ENCODE results near the gene FNDC3B.
A peak's percentile ranks its signal among the peaks of the same experiment; 100 is the strongest.

FNDC3B gene

DNA sequence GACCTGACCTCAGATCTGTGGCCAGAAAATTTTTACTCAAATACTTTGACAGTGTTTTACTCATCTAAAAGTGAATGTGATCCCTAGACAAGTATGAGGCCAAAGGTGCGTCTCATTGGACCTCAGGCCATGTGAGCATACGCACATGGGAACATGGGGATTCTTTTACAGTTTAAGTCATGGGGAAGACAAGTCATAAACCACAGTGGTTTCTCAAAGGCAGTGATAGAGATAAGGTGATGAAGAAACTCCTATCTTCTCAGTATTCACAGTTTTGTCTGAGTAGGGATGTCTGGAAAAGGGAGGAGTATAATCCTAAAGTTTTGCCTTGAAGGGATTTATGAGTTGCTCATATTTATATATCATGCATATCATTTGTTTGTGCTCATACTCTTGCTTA lies 173.8 kb downstream of the FNDC3B start:
- peak in 1 of 2 donors; percentile 15 for DNase-seq (ENCODE audit: low read depth in 2 of 2)

DNA sequence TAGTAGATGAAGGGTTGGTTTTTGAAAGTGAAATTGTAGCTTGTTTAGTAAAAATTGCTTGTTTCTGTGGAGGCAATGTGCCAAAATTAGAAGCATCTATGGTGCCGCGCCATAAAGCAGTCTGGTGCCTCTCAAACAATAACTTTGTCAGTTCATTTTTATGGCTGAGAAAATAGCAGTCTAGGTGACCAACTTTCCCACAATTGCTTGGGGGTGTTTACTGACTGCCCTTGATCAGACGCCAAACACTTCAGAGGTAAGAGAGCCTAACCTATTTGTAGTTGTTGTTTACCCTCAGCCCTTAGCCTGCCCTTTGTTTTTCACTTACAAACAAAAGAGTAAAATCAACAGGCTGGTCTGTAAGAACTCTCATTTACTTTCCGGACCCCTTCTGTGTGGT lies 174.5 kb downstream of the FNDC3B start:
- no peak for DNase-seq (ENCODE audit: low read depth in 2 of 2)

DNA sequence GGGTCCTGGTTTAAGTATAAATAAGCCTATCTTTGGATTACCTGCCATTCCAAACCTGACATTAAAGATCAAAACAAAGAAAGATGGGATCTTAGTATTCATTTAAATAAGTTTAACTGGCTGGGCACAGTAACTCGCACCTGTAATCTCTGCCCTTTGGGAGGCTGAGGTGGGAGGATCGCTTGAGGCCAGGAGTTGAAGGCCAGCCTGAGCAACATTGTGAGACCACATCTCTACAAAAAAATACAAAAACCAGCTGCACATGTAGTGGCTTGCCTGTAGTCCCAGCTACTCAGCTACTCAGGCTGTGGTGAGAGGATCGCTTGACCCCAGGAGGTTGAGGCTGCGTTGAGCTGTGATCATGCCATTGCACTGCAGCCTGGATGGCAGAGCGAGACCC lies 176.9 kb downstream of the FNDC3B start:
- DNase-seq (ENCODE audit: low read depth in 2 of 2) = no peak

DNA sequence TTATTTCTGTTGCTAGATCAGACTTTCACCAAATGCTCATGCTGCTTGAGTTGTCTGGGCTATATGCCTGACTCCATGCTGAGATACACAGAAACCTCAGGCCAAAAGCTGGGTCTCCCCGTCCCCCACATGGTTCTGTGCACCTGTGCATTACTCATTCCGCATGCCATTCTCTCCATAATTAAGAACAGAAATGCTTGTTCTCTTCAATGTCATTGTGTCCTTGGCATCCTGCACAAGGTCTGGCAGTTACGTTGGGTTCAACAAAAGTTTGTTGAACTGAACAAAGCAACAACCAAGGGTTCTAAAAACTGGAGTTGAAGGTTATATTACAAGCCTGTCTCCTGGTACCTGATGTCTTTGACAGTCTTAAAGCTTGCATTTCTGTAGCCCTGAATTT lies 177.5 kb downstream of the FNDC3B start:
- no peak for DNase-seq (ENCODE audit: low read depth in 2 of 2)

DNA sequence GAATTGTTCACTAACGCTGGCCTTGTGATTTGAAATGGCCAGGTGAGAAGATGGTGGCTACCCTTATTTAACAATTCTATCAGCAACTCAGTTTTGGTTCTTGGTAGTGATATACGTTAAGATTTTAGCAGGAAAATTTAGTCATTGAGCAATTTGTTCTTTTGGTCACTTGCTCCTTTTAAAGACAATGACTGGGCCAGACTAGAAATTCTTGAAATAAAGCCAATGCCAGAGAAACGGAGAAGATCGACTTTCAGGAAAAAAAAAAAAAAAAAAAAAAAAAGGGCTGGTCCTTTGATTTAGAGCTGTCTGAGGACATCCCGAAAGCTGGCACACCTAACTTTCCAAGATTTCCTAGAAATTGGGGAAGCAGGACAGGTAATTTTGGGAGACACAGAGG lies 178.5 kb downstream of the FNDC3B start:
- no peak for DNase-seq (ENCODE audit: low read depth in 2 of 2)

DNA sequence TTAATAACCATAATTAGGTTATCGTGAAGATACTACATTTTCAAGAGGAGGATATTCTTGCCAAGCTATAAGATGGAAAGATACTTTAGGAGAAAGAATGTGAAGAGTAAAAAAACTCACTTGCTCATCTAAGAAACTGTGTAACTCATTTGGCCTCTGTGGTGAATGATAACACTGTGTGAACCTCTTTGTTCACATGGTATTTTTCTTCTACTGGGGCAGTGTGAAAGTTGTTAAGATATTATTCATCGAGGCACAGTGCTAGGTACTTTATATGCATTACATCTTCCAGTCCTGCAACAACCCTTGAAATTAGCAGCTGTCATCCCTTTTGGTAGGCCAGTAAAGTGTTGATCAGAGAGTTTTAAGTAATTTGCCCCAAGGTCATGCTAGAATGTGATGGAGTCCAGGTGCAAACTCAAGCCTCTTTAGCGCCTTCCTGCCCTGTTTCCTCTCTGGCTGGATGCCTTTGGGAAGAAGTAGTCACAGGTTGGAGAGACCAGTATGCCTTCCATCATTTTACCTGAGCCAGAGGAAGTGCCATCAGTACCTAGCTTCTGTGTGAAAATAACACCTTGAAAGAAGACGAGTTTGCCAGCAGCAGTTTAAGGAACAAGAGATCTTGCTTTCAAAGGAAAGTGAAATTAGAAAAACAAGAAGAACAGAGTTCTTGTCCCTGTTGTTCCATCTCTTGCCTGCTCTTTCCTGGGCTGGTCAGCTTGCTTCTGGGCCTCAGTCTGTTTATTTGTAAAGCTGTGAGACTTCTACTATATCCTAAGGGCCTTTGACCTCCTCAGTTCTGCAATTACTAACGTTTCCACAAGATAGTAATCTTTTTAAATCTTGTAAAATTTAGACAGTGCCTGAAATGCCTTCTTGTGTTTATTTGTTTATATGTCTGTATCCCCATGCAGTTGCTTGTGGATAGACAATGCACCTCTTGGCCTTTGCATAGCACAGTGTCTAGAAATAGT lies 179.3 kb downstream of the FNDC3B start:
- no peak for DNase-seq (ENCODE audit: low read depth in 2 of 2)

DNA sequence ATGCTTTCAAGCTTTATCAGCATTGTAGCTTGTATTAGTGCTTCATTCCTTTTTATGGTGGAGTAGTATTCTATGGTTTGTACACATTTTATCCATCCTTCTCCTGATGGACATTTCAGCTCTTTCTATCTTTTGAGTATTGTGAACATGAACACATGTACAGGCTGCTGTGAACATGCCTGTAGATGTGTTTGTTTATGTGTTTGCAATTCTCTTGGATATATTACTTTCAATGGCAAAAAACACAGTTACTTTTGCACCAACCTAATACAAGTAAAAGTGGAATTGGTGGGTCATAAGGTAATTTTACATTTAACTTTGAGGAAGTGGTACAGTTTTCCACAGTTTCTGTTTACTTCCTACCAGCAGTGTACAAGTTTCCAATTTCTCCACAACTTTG lies 180.4 kb downstream of the FNDC3B start:
- no peak for DNase-seq (ENCODE audit: low read depth in 2 of 2)

DNA sequence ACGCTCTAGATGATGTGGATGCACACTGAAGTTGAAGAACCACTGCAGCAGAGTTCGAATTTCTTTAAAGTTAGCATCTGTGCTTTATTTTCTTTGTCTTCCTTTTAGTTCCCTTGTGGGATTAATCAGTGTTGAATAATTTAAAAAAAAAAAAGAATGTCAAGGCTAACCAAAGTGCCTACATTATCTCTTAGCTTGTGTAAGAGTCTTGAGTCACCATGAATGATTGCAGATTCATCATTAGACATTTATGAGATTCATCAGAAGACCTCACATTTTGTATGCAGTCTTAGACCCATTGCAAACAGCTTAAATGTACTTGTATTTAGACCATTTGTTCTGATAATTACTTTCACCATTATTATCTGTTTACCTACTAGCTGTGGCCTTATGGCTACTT lies 182.2 kb downstream of the FNDC3B start:
- no peak for DNase-seq (ENCODE audit: low read depth in 2 of 2)

DNA sequence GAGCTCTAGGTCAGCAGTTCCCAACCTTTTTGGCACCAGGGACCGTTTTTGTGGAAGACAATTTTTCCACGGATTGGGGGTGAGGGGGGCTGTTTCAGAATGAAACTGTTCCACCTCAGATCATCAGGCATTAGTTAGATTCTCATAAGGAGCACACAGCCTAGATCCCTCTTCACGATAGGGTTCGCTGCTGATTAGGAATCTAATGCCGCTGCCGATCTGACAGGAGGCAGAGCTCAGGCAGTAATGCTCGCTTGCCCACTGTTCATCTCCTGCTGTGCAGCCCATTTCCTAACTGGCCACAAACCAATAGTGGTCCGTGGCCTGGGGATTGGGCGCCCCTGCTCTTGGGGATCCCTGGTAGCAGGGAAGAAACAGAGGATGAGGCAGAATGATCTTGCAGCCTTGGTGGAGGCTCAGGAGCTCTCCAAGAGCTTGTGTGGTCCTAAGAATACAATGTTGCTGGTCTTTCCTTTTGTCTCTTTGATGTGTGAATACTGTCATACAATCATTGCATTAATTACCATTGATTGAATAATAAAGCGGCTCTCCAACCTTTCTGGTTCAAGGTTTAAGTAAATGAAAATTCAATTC lies 183.2 kb downstream of the FNDC3B start:
- DNase-seq (ENCODE audit: low read depth in 2 of 2) = no peak

DNA sequence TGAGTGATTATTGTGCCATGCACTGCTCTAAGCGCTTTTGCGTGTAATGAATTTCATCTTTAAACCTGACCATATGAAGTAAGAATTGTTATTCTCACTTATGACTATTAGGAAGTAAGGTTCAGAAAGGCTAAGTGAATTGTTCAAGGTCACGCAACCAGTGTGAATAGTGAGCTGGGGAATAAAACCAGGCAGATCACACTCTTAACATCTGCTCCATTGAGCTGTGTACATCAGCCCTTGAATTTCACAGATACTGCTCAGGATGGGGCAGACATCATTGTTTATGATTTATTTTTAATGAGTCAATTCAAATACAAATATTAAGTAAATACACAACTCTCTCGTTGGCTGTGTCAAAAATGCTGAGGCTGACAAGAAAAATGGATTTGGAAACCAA lies 184.5 kb downstream of the FNDC3B start:
- no peak for DNase-seq (ENCODE audit: low read depth in 2 of 2)

DNA sequence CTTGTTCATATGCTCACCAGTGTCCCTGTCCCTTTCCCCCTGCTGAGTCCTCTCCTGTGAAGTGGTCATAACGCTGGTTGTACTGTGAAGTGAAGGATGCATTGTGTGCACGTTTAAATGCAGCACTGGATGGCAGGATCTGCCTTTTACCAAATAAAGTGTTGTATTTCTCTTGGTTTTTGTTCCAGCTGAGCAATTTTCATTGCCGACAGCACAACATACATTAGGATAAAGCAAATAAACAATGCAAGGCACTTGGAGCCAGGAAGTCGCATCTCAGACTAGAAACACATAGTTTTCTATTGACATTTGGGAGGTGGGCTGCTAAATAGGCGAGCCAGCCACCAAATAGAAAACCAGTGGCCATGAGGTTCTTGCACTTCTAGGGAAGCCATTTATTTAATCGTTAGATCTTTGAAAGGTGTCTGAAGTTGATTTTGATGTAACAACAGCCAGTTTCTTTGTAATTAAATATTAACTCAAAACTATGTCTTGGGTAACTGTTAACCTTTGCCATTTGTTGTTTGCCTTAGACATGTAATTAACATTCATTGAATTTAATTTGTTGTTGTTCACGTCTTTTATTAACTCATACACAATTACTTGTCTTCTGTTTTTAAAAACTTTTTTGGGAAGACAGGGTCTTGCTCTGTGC lies 185.3 kb downstream of the FNDC3B start:
- DNase-seq (ENCODE audit: low read depth in 2 of 2) = no peak

DNA sequence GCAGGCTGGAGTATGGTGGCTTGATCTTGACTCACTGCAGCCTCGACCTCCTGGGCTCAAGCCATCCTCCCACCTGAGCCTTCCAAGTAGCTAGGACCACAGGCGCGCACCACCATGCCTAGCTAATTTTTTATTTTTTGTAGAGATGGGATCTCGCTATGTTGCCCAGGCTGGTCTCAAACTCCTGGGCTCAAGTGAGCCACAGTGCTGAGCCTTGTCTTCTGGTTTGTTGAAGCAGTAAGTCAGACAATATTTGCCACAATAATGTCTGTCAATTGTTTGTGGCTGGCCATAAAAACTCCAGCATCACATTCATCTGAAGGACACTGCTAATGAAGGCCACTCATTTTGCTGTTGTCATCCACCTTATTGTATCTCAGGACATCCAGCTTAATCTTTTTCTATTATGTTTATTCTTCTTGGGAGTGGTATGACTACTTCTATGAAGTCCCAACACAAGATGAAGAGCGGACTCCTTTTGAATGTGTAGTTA lies 185.9 kb downstream of the FNDC3B start:
- DNase-seq (ENCODE audit: low read depth in 2 of 2) = no peak

DNA sequence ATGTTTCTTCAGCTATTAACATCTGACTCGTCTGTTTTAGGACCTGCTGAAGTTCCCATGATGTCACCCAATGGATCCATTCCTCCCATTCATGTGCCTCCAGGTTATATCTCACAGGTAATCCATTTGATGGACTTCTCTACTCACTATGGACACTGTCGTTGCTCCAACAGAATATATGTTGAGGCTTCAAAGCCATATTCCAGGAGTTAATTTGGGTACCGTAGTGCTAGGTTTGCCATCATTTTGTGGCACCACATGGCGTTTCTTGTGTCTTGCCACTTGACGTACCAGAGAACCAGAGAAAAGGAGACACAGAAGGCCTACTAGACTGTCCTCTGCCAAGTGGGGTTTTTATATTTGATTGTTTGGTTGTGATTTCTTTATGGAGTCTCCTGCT lies 187.5 kb downstream of the FNDC3B start:
- no peak for DNase-seq (ENCODE audit: low read depth in 2 of 2)

DNA sequence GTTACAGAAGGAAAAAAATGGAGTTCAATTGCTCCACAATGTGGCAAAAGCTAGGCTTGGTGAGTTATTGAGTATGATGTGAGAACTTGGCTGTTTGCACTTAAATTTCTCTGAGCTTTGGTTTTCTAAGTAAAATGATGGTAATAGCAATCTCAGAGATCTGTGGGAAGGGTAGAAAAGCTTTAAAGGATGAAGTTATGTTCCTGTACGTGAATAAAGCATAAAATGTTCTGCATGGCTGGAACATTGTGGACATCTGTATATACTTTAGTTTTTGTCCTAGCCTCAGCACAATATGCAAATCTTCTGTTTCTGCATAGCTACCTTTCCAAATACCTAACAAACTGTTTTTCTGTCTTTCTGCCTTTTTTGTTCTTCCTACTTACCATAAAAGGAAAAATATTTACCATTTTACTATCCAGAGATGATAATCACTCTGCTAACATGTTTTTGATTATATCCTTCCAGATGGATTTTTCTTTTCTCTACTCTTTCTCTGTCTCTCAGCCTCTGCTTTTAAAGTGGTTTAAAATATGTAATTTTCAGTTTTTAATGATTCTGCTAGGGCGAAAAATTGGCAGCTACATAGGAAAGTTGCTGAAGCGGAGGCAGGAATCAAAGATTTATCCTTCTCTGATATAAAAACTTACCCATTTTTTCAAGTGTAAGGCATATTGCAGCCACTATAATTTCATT lies 188.1 kb downstream of the FNDC3B start:
- no peak for DNase-seq (ENCODE audit: low read depth in 2 of 2)

DNA sequence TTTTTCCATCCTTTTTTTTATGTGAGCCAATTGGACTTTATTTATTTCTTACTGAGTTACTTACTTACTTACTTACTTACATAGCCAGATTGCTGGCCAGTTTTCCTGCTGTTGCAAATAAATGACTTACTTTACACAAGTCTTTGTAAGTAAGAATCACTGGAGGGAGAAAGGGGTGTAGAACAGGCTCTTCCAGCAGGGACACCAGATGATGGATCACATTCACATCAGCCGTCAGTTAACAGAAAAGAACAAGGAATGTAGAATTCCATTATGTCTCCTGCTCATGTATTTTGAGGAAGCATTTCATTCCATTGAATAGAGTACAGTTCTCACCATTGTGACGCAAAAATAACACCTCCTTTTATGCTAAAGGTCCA lies 188.6 kb downstream of the FNDC3B start:
- no peak for DNase-seq (ENCODE audit: low read depth in 2 of 2)

DNA sequence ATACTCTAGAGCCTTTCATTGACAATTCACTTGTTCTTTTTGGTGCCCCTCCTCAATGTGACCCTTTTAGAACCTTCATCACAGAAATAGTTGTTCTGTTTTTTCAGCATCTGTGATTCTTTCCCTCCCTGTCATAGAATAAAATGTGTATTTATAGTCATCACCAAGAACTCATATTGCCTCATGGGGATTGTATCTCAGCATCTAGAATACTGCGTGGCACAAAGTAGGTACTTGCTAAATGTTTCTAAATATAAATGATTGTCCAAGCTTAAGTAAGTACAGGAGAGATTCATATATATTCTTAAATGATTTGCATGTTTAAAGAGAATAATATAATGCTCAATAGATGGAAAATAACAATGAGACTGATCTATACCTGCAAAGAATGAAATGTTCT lies 190.1 kb downstream of the FNDC3B start:
- DNase-seq (ENCODE audit: low read depth in 2 of 2) = no peak

DNA sequence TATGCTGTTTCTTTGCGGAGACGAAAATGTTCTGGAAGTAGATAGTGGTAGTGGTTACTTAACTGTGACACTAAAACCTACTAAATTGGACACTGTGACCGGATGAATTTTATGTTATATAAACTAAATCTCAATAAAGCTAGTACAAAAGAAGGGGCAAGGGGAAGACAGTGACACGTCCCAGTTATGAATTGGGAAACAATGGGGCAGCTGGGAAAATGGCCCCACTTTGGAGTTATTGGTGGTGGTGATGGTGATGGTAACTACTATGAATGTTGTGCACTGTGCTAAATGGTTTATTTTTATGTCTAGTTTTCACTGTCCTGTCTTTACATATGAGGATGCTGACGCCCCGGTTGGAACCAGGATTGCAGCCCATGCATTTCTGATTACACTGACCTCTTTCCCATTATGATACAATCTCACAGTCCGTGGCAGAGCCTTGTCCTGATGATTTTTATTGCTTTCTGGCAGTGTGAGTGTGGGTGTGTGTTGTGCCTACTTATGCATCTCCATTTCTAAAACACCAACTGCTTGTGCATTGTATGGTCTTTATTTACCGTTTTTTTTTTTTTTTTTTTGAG lies 192.0 kb downstream of the FNDC3B start:
- DNase-seq (ENCODE audit: low read depth in 2 of 2) = no peak

DNA sequence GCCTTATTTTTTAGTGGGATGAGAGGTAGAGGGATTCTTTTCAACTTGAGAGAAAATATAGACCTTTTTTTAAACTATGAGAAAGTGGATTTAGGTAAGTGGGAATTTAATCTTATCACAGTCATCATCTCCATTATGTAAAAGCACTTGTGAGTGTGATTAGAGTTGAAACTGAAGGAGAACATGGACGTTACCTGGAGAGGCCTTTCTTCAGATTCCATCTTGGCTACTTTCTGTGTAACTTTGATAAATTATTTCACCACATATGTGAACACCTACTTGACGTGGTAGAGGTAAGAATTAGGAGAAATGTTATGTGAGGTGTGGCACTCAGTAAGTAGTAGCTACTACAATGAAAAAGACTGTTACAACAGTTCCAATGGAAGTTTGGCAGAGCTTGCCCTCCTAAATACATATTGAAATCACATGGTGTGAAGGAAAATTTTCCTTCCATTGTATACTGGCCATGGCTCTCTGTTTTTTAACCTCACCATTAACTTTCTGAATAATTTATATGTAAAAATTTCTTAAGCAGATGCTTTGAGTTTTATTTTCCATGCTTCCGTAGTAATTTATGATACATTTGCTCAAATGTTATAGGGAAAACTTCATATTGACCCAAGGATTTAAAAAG lies 193.3 kb downstream of the FNDC3B start:
- DNase-seq (ENCODE audit: low read depth in 2 of 2) = no peak

DNA sequence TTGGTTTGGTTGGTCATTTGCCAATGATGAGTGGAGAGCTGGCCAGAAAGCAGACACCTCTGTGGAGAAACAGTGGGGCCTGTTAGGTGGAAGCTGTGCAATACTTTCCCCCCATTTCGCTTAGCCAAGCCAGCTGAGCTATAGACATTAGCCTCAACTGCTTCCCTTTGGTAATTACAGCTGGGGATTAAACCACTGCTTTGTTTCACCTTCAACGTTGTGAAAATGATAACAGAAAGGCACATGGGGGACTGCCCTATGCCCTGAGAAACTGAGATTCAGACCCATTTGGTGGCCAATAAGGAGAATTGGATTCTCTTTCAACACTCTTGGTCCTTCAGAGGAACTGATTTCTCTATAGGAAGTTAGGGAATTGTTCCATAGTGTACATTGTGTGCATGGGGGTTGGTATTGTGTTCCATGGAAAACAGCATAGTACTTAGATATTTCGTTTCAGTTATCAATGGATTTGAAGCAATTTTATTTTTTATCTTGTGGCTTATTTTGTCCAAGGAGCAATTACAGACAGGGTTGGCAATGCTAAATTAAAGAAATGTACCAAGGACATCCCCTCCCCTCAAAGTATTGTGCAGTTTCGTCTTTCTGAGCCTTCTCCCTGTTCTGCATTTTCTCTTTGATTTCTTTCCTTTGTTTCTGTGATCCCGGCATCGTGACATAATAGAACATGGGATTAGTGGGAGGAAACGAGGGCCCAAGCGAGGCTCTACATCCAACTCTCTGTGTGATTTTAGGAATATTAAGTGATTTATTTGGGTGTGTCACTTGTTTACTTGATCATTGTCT lies 194.3 kb downstream of the FNDC3B start:
- no peak for DNase-seq (ENCODE audit: low read depth in 2 of 2)

DNA sequence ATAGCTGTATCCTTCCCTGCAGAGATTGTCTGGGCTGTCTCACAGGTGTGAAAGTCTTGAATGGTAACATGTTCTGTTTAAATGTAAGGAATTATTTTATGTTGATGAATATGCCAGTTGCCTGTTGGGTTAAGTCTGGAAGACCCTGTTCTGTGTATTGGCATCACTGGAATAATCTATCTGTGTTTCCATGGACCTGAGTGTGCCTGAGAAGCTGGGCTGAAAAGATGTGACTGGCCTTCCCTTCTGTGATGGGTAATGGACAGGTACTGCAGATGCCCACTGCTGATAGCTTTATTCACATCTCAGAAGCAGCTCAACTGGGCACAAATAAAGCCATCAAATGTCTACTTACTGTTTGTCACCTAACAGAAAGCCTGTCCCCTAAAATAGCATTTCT lies 196.3 kb downstream of the FNDC3B start:
- DNase-seq (ENCODE audit: low read depth in 2 of 2) = no peak
